ENCODE results near the gene PGPEP1.

Gene PGPEP1, protein sequence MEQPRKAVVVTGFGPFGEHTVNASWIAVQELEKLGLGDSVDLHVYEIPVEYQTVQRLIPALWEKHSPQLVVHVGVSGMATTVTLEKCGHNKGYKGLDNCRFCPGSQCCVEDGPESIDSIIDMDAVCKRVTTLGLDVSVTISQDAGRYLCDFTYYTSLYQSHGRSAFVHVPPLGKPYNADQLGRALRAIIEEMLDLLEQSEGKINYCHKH
- 7.8 to 97.9 (median 69.5) reads per million in 18 experiments for total RNA-seq

DNA sequence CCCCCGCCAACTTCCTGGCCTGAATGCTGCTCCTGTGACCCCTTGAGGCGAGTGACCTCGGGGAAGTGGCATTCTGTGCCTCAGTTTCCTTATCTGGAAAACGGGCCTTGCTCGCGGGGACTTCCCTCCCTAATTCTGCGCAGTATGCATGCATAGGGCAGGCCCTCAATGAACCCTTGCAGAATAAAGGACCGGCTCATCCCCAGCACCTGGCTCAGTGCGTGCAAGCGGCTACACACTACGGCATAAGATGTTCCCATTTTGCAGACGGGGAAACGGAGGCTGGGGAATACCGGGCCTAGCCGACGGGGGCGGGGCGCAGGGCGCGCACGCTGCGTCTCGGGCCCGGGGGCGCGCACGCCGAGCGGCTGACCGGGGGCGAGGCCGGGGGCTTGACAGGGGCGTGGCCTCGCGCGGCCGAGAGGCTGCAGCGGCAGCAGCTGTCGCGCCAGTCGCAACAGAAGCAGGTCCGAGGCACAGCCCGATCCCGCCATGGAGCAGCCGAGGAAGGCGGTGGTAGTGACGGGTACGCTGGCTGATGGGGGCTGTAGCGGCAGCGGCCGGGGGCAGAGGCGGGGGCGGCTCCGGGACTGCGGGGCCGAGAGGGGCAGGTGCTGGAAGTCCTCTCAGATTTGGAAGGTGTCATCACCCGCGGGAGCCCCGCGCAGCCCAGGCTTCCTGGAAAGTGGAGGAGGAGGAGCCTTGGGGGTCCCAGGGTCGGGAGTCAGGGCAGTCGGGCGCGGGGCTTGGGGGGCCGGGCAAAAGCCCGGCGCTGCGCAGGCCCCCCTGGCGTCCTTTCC, at the start of gene PGPEP1:
Gene PGPEP1 (plus strand): TSS at position 409 of the 800 bp plus-strand sequence. CDS start 84 bp downstream, at position 493.
- DNase-seq, result peak; percentile 63 to 79

DNA sequence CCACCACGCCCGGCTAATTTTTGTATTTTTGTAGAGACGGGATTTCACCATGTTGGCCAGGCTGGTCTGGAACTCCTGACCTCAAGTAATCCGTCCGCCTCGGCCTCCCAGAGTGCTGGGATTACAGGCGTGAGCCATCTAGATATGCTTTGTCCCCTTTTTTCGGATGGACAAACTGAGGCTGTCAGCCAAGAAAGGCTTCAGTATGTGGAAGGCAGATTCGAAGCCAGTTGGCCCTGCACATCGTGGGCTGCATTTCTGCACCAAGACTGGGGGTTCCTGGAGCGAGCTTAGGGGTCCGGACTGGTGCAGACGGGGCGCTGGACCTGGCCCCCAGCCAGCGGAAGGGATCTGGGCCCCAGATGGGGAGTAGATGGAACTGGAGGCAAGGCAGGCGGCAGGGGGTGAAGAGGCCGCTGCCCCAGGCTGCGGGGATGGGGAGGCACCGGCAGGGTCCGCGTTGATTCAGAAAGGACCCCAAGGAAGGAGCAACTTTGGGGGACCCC, 49.3 kb upstream of the PGPEP1 start:
- peak in 1 of 2 donors; percentile 31 for DNase-seq

DNA sequence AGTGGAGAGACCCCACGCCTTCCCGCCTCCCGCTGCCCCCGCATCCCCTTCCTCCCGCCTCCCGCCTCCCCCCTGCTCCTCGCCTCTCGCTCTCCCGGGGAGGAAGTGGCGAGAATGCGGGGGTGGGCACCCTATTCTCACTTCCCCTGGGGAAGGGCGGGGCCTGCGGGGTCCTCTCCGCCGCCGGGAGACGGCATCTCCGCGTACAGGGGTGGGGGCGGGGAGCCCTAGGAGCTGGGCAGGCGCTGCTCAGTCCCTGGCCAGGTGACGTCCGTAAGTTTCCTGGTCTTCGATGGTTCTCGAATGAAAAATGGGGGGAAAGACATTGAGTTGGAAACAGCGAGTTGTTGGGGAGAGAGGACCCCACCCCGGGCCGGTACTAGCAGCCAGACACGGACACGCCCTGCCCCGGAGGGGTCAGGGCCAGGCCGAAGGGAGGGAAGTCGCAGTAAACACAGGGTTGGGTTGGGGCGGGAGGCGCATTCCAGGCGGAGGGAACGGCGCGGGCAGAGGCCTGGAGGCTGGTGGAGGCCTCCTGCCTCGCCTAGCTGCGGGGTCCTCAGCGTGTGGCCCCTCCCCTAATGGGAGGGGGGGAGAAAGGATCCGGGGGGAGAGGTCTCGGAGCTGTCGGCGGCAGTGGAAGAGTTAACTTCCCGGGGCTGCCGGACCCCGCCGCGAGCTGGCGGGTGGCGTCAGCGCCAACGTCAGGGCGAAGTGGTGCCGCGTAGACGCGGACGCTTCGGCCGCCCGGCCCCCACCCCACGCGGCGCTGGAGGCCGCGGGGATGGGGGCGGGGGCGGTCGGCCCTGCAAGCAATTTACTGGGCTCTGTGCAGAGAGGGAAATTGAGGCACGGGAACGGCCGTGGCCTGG, 48.6 kb upstream of the PGPEP1 start:
- DNase-seq, result peak; percentile 96

DNA sequence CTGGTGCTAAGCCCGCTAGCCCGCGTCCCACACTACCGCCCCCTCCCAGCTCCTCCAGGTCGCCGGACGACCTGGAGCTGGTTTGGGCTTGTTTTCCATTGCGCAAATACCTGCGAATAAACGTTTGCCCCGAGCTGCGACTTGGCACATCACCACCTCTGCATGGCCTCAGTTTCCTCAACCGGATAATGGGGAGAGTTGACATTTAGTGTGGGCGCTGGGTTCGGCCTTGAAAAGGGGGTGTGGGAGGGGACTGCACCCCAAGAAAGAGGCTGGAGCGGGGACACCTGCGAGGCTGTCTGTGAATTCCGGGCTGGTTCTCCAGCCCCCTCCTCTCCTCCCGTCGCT, 48.0 kb upstream of the PGPEP1 start:
- no peak for DNase-seq

DNA sequence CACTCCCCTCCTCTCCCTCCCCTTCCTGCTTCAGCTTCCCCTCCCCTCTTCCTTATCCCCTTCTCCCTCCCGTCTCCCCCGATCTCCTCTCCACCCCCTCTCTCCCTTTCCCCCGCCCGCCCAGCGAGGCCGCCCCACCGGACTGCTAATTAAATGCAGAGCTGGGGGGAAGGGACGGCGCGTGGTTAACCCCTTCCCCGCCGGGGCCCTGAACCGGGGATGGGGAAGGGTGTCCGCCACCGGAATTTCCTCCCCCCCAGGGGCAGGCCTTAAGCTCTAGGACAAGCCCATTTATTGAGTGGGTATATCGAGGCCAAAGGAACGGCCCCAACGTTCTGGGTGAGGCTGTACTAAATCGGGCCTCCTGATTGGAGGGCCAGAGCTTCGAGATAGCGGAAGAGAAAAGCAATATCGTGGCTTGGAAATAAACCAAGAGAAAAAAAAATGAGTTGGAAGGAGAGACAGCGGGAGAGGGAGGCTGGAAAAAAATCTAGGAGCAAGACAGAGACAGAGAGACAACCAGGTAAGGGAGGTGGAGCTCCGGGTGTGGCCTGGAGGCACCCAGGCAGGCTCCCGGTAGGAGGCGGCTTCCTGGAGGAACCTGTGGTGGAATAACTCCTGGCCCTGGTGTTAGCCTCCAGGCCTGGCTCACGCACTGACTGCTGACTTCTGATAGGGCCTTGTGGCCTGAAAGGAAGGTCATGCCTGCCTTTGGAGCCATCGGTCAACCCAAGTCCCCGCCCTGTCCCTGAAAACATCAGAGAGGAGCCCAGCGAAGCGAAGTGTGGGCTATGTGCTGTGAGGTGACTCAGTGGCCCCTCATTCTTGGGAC, 47.4 kb upstream of the PGPEP1 start:
- peak; percentile 87 to 91 for DNase-seq

DNA sequence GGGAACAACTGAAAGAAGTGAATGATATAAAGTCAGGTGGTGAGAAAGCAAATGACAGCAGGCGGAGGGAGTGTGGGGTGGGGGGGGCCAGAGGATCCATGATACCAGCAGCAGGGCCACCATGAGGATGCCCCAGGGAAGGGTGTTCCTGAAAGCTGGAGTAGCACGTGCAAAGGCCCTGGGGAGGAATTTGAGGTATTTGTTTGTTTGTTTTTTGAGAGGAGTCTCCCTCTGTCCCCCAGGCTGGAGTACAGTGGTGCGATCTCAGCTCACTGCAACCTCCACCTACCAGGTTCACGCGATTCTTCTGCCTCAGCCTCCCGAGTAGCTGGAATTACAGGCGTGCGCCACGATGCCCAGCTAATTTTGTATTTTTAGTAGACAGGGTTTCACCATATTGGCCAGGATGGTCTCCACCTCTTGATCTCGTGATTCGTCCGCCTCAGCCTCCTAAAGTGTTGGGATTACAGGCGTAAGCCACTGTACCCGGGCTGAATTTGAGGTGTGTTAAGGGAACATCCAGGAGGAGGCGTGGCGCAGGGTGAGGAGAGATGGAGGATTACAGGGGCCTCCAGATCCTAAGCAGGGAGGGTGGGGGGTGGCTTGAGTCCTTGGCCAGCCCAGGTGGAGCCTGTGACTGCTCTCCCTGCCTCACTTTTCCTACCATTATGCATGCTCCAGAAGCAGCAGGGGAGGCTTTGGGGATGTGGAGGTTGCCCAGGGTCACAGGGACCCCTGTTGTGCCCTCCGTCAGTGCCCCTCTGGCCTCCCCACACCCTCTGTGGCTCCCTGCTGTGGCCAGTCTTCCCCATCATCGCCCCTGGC, 46.5 kb upstream of the PGPEP1 start:
- DNase-seq, result no peak

DNA sequence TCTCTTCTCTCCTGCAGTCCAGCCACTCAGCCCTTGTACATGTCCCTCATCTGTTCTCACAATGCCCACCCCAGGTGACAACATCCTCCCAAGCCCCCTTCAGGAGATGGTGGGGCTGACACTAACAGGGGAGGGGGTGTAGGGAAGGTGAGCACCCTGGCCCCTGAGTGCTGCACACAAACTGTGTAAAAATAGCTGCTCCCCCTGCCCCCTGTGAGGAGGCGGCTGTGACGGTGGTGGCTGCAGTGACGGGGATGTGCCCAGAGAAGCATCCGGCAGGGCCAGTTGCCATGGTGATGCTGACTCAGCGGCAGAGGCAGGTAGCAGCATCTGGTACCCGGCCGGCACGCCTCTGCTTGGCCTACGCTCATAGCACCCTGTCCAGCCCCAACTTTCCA, 45.9 kb upstream of the PGPEP1 start:
- no peak for DNase-seq

DNA sequence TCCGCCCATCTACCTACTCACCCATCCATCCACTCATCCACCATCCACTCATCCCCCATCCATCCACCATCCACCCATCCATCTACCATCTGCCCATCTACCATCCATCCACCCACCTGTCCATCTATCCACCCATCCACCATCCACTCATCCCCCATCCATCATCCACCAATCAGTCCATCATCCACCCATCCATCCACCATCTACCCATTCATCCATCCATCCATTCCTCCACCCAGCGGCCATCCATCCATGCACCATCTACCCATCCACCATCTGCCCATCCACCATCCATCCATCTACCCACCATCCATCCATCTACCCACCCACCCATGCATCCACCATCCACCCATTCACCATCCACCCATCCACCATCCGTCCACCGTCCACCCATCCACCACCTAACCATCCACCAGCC, 45.4 kb upstream of the PGPEP1 start:
- DNase-seq, result no peak

DNA sequence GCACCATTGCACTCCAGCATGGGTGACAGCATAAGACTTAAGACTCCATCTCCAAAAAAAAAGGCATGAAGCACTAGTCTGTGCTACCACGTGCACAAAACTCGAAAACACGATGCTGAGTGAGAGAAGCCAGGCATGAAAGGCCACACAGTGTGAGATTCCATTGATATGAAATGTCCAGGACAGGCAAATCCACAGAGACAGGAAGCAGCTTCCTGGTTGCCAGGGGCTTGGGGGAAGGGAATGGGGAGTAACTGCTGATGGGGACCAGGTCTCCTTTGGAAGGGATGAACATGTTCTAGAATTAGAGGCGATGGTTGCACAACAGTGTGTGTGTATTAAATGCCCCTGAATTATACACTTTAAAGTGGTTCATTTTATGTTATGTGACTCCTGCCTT, 43.1 kb upstream of the PGPEP1 start:
- DNase-seq, result no peak

DNA sequence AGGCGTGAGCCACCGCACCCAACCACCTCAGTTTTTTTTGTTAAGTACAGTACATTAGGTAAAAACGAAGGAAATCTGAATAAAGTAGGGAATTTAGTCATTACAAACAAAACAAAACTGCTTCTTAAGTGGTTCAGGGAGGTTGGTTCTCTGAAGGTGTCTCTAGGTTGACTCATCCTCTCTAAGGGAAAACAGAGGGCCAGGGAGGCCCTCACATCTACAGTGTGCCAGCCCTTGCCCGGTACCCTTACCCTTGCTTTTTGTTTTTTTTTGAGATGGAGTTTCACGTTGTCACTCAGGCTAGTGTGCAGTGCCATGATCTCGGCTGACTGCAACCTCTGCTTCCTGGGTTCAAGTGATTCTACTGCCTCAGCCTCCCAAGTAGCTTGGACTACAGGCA, 41.8 kb upstream of the PGPEP1 start:
- no peak for DNase-seq

DNA sequence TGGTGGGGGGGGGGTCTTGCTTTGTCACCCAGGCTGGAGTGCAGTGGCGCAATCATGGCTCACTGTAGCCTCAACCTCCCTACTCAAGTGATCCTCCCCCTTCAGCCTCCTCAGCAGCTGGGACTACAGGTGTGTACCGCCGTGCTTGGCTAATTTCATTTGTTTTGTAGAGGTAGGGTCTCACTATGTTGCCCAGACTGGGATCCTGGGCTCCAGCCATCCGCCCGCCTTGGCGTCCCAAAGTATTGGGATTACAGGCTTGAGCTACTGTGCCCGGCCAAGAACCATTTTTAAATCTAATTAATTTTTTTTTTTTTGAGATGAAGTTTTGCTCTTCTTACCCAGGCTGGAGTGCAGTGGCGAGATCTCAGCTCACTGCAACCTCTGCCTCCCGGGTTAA, 40.7 kb upstream of the PGPEP1 start:
- DNase-seq, result no peak

DNA sequence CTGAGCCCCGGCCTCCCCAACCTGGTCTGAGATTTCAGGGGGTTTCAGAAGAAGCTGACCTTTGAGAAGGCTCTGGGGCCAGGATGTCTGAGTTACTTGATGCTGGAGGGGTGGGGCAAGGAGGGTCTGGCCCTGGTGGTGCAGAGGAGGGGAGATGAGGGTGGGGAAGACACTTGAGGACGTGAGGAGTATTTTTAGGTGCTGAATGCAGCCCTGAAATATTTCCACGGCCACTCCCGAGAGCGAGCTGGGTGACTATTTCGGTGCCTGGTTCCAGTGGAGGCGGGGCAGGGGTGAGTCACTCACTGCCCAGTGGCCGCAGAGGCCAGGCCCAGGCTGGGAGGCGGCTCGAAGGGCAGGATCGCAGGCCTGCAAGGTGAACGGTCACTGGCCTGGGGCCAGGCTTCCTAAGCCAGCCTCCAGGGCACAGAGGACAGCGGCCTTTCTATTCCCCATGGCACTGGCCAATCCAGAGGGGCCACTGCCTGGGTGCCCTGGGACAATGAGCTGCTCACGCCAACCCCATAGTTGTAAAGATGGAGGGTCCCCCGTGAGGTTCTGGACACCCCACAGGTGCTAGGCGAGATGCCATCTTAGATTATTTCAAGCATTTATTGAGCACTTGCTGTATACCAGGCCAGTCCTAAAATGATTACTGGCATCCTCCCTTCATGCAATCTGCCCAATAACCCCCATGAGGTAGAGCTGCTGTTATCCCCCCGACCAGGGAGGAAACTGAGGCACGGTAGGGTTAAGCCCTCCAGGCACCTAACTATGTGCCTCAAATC, 39.3 kb upstream of the PGPEP1 start:
- DNase-seq, result peak; percentile 59 to 74

DNA sequence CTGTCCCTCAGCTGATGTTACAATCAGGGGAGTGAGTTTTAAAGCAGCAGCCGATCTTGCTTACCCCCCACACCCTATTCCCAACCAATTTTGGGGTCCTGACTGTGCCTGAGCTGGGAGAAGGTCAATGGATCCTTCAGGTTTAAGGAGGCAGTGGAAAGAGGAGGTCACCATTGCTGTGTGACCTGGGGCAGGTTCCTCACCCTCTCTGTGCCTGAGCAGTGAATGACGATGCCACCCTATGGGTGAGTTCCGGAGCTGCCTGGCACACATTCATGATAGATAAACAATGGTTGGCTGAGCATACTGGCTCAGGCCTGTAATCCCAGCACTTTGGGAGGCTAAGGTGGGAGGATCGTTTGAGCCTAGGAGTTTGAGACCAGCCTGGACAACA, 38.7 kb upstream of the PGPEP1 start:
- no peak for DNase-seq

DNA sequence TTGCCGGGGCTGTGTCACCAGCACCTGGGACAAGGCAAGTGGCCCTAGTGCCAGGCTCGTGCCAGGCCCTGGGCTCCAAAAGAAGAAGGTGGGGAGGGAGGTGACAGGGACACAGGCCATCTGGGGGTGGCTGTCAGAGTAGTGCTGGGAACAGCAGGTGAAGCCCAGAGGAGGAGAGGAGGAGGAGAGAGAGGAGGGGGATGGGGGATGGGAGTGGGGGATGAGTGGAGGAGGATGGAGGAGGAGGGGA, 36.3 kb upstream of the PGPEP1 start:
- peak in 1 of 2 donors; percentile 16 for DNase-seq

DNA sequence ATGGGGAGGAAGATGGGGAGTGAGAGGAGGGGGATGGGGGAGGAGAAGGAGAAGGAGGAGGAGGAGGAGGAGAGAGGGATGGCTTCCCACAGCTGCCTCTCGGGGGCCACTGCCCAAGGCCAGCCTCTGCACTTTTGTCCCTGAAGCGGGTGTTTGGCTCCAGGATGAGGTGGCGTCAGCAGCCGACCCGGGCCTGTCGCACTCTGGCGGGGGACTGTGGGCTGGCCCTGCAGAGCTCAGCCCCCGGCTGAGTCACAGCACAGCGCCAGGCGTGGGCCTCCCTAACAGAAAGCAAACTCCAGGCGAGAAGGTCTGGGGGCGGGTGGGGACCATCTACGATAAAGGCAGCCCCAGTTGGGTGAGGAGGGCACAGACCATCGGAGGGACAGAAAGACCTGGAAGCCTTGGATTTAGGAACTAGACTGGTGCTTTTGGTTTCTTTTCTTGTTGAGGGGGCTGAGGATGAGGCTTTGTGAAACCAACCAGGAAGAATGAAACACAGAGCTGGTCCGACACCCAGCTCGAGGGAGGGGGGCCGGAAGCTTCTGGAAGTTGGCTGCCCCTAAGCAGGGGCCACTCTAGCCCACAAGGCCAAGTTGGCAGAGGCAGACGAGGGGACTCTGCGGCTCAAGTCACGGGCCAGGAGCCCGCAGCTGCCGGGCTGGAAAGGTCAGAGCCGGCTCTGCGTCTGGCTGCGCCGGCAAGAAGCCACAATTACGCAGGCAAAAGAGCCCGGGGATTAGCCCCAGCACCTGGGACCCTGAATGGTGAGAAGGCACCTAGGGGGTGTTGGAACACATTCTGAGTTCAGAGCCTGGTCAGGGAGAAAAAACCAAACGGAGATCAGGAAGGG, 35.7 kb upstream of the PGPEP1 start:
- DNase-seq, result peak; percentile 79 to 95

DNA sequence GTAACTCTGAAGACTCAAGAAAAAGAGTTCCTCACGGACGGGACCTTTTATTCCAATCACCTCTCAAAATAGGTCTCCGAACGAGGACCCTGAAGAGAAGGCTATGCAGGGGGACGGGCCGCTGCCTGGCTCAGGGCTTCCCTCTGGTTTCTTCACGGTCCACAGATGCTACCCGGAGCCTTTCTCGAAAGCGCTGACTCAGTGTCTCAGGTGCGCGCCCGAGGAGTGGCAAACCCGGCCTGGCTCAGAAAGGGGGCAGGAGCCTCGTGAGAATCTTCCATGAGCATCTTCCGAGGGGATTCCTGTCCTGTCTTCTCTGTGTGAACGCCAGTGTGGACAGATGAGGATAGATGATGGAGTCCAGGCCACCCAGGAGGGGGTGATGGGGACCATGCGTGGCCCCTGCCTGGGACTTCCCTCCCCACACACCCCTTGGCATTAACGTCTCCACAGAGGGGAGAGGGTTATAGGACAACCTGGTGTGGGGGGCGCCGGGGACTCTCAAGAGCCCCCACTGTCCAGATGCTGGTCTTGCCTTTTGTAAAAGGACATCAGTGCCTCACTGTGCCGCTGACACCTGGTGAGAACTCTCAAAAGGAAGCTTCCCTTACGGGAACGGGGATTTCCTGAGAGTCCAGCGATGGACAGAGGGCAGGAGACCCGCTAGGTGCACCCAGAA, 34.0 kb upstream of the PGPEP1 start:
- no peak for DNase-seq

DNA sequence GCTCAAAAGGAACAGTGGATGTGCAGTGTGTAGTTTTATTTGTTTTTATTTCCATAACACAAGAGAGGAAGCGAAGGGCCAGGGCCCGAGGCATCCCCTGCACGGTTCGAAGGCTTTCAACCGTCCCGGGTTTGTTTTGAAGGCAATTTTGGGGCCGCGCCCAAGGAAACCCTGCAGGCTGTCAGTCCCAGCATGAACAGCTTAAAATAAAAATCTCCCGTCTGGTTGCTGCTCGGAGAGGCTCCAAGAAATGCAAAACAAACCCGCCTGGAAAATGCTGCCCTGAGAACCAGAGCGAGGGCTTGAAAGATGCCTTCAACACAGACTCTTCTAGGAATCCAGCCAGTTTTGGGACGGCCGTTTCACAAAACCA, 33.5 kb upstream of the PGPEP1 start:
- no peak for DNase-seq

DNA sequence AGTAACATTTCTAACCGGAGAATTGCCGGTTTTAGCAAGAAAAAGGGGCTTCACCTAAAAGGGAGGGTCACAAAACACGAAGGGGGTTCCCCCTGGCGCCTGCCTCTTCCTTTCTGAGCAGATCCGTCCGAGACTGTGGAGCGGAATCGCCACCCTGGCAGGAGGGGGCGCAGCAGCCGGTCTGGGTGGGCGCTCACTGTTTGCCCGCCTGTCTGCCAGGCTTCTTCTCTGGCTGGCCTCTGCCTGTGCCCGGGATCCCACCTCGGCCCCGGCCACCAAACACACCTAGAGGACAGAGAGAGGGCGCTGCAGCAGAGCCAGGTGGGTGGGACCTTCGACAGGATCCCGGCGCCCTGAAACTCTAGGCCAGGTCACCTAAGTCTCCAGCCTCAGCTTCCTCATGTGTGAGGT, 33.1 kb upstream of the PGPEP1 start:
- DNase-seq, result no peak
